Vagina (tissue), 2 donors: ENCODE measurements around the gene TTI1. TPM values are rescaled to one million over a fixed set of nuclear protein-coding genes. Genes with fewer than 3 reads are reported as not detected.
A peak's percentile ranks its signal among the peaks of the same experiment; 100 is the strongest.

Experiments
- DNase-seq, 2 donors: peaks; one replicate each; pipeline ENCODE4 v3.0.0-alpha.2; 2017; ENCODE audit errors: extremely low spot score in 2 of 2
- H3K27ac ChIP-seq: fragments of 200-600 bp; sonication (generic); one replicate; pipeline ENCODE4 v1.5.1; 2019
- H3K27me3 ChIP-seq: fragments of 200-600 bp; sonication (generic); one replicate; pipeline ENCODE4 v1.5.1; 2019
- H3K36me3 ChIP-seq, 2 donors: fragments of 200-600 bp; sonication (generic); one replicate each; pipeline ENCODE4 v1.5.1; 2017 to 2019
- H3K4me1 ChIP-seq: fragments of 200-600 bp; sonication (generic); one replicate; pipeline ENCODE4 v1.5.1; 2019
- H3K4me3 ChIP-seq, 2 donors: fragments of 200-600 bp; sonication (generic); 1 replicate in 1 of 2; 2 replicates in 1 of 2; pipeline ENCODE4 v1.5.1; 2016 to 2019
- H3K9me3 ChIP-seq: fragments of 200-600 bp; sonication (generic); one replicate; pipeline ENCODE4 v1.5.1; 2019
- CTCF ChIP-seq, 3 experiments: fragments of 450-650 bp in 2 of 3; fragments of 200-600 bp in 1 of 3; sonication (generic) in 1 of 3; IDR thresholded peaks; one replicate each; pipeline ENCODE4 v1.5.1; 2017 to 2019; ENCODE audit warnings: antibody characterized with exemption in 3 of 3, mild to moderate bottlenecking in 2 of 3, moderate library complexity in 2 of 3
- POLR2A ChIP-seq, 2 donors: fragments of 450-650 bp; IDR thresholded peaks; one replicate each; pipeline ENCODE4 v1.6.1; 2017; ENCODE audit warnings: antibody characterized with exemption in 2 of 2, mild to moderate bottlenecking in 2 of 2, moderate library complexity in 2 of 2
- POLR2AphosphoS5 ChIP-seq, 2 donors: sonication (generic); formaldehyde crosslinking; IDR thresholded peaks; one replicate each; pipeline ENCODE4 v1.9.0; 2017; ENCODE audit warnings: antibody characterized with exemption in 2 of 2, mild to moderate bottlenecking in 2 of 2, low read depth in 1 of 2; ENCODE audit not compliant: insufficient read depth in 1 of 2
- intact Hi-C: fragments of 100-400 bp; cut with DNase I; formaldehyde crosslinking; loops from one replicate; pipeline ENCODE4 v1.15.1; 2023
- total RNA-seq: library from RNA; depleted of rRNA; stranded (reverse); fragments of >200 nt; gene quantifications from one replicate; pipeline ENCODE4 v1.2.3, GENCODE V29; 2016

The TTI1 gene
- 13.5 TPM for total RNA-seq

- DNase-seq: peak in 1 of 2 donors; percentile 94
- peaks cover 62% of the 10 kb centered on the region for H3K4me1 ChIP-seq
- H3K36me3 ChIP-seq: no peaks in the 10 kb centered on the region
- no peaks in the 10 kb centered on the region for H3K9me3 ChIP-seq
- no peaks in the 10 kb centered on the region for H3K27me3 ChIP-seq
- TF ChIP-seq POLR2AphosphoS5 (IDR thresholded peaks at IDR 0.05; ENCODE audit: insufficient read depth in 1 of 2, low read depth in 1 of 2) (peak; percentile 93 to 96), POLR2A (IDR thresholded peaks at IDR 0.05) (no peak), CTCF (IDR thresholded peaks at IDR 0.05) (peak in 1 of 3 experiments; percentile 13)
- H3K27ac ChIP-seq: peak within 1 kb of the TSS; percentile 91
- H3K4me3 ChIP-seq: peak within 1 kb of the TSS; percentile 82 to 91
- intact Hi-C loops: no loop called here
These were observed at the start of gene TTI1, which contains the start of gene RPRD1B for GRCh38 chr20:38033330-38034107. Gene TTI1, minus strand, starts transcription at chr20:38033456. Its CDS starts 19,640 bp downstream, at chr20:38013816. Gene RPRD1B, plus strand, starts transcription at chr20:38033746. Its CDS starts 202 bp downstream, at chr20:38033948.

DNA sequence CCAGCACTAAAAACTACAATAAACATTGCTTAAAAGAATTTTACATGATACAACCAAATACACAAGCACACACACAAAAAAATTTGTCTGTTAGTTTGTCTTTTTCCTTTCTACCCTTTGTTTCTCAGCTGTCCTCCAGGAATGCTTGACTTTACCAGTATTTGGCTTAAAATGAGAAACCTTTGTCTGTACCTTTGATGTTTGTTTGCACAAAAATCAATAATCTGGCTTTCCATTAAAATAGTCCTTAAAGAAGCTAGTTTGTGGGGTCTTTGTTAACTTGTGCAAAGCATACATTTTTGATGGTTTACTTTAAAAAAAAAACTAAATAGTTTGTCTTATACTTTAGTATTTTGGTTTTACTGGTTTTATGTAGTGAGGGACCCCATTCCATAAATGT, 49.6 kb upstream of the TTI1 start:
- DNase-seq: no peak
- Histone ChIP-seq H3K4me1 (peaks cover 8% of the 10 kb centered on the region), H3K27ac (no peak overlapping the region), H3K9me3 (no peaks in the 10 kb centered on the region), H3K27me3 (no peaks in the 10 kb centered on the region), H3K4me3 (no peak overlapping the region), H3K36me3 (peaks cover 0 to 21% of the 10 kb centered on the region in 2 donors)
- no peak for TF ChIP-seq POLR2A (IDR thresholded peaks at IDR 0.05)
- intact Hi-C loops: no loop called here

DNA sequence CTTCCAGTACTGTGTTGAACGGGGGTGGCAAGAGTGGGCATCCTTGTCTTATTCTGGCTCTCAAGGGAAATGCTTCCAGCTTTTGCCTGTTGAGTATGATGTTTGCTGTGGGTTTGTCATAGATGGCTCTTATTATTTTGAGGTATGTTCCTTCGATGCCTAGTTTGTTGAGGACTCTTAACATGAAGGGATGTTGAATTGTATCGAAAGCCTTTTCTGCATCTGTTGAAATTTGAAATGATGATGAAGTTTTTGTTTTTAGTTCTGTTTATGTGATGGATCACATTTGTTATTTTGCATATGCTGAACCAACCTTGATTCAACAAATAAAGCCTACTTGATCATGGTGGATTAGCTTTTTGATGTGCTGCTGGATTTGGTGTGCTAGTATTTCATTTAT, 48.3 kb upstream of the TTI1 start:
- Histone ChIP-seq H3K27ac (no peak overlapping the region), H3K27me3 (no peaks in the 10 kb centered on the region), H3K4me3 (no peak overlapping the region), H3K36me3 (peaks cover 0 to 17% of the 10 kb centered on the region in 2 donors), H3K4me1 (peaks cover 9% of the 10 kb centered on the region), H3K9me3 (no peaks in the 10 kb centered on the region)
- intact Hi-C loops: no loop called here
- DNase-seq: no peak
- no peak for TF ChIP-seq POLR2A (IDR thresholded peaks at IDR 0.05)
- TF ChIP-seq CTCF (IDR thresholded peaks at IDR 0.05): no peak
- no peak for TF ChIP-seq POLR2AphosphoS5 (IDR thresholded peaks at IDR 0.05; ENCODE audit: insufficient read depth in 1 of 2, low read depth in 1 of 2)

DNA sequence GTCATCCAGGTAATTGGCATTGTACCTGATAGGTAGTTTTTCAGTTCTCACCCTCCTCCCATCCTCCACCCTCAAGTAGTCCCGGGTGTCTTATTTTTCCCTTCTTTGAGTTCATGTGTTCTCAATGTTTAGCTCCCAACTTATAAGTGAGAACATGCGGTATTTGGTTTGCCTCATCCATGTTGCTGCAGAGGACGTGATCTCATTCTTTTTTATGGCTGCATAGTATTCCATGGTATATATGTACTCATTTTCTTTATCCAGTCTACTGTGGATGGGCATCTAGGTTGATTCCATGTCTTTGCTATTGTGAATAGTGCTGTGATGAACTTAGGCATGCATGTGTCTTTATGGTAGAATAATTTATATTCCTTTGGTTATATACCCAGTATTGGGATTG, 46.1 kb upstream of the TTI1 start:
- intact Hi-C loops: loop anchor here (5.0 kb wide), 1 partner anchor 33 kb away; no protein-coding TSS in a partner anchor
- H3K27me3 ChIP-seq: no peaks in the 10 kb centered on the region
- no peak for DNase-seq
- peaks cover 0 to 13% of the 10 kb centered on the region in 2 donors for H3K36me3 ChIP-seq
- H3K4me1 ChIP-seq: peaks cover 24% of the 10 kb centered on the region
- no peaks in the 10 kb centered on the region for H3K9me3 ChIP-seq
- no peak overlapping the region for H3K4me3 ChIP-seq
- TF ChIP-seq POLR2A (IDR thresholded peaks at IDR 0.05) (no peak), POLR2AphosphoS5 (IDR thresholded peaks at IDR 0.05; ENCODE audit: insufficient read depth in 1 of 2, low read depth in 1 of 2) (no peak), CTCF (IDR thresholded peaks at IDR 0.05) (no peak)
- H3K27ac ChIP-seq: no peak overlapping the region

GRCh38 chr20:38078084-38078483, 44.8 kb upstream of the TTI1 start:
- H3K27ac ChIP-seq: no peak overlapping the region
- intact Hi-C loops: loop anchor here (5.0 kb wide), 1 partner anchor 34 kb away; no protein-coding TSS in a partner anchor
- no peaks in the 10 kb centered on the region for H3K27me3 ChIP-seq
- H3K4me1 ChIP-seq: peaks cover 32% of the 10 kb centered on the region
- peaks cover 0 to 13% of the 10 kb centered on the region in 2 donors for H3K36me3 ChIP-seq
- TF ChIP-seq CTCF (IDR thresholded peaks at IDR 0.05) (no peak), POLR2A (IDR thresholded peaks at IDR 0.05) (no peak), POLR2AphosphoS5 (IDR thresholded peaks at IDR 0.05; ENCODE audit: insufficient read depth in 1 of 2, low read depth in 1 of 2) (no peak)
- H3K4me3 ChIP-seq: no peak overlapping the region
- no peaks in the 10 kb centered on the region for H3K9me3 ChIP-seq
- no peak for DNase-seq
